Erythroblast (primary cell): ENCODE data around the gene HECA.

Source experiments
- DNase-seq, 2 experiments: peaks; one replicate each; lab custom pipeline; 2025; lab: John Stamatoyannopoulos, UW
- GATA1 ChIP-seq: IDR thresholded peaks from 2 replicates; pipeline ENCODE4 v1.6.1; 2011; ENCODE audit warnings: low read depth, mild to moderate bottlenecking, control low read depth, low read length, moderate library complexity
- POLR2A ChIP-seq: IDR thresholded peaks from 2 replicates; pipeline ENCODE4 v1.6.1; 2011; ENCODE audit warnings: mild to moderate bottlenecking, low read length

The HECA gene

GRCh38 chr6:139159016-139159415, 24.1 kb downstream of the HECA start:
- DNase-seq = no peak
- TF ChIP-seq POLR2A (no peak), GATA1 (no peak)

GRCh38 chr6:139161169-139161568, 26.3 kb downstream of the HECA start:
- no peak for DNase-seq

GRCh38 chr6:139161817-139162284, 27.0 kb downstream of the HECA start:
- TF ChIP-seq GATA1 (no peak), POLR2A (no peak)
- DNase-seq = no peak

More at GRCh38 chr6:139161169-139161568, 26.3 kb downstream of the HECA start:
- TF ChIP-seq GATA1 (no peak), POLR2A (no peak)

GRCh38 chr6:139164001-139164400, 29.1 kb downstream of the HECA start:
- no peak for TF ChIP-seq GATA1
- no peak for TF ChIP-seq POLR2A
- DNase-seq = peak in 1 of 2 experiments; percentile 9

- no peak for DNase-seq
- TF ChIP-seq POLR2A = no peak
- no peak for TF ChIP-seq GATA1
Measured at GRCh38 chr6:139165324-139165723, 30.4 kb downstream of the HECA start.

GRCh38 chr6:139166238-139166955, 31.5 kb downstream of the HECA start:
- TF ChIP-seq POLR2A (no peak), GATA1 (no peak)
- DNase-seq = no peak

- DNase-seq = no peak
- no peak for TF ChIP-seq POLR2A
- no peak for TF ChIP-seq GATA1
Measured at GRCh38 chr6:139166956-139167313, 32.1 kb downstream of the HECA start.

- DNase-seq = no peak
- no peak for TF ChIP-seq POLR2A
- no peak for TF ChIP-seq GATA1
Measured at GRCh38 chr6:139172151-139172550, 37.3 kb downstream of the HECA start.

GRCh38 chr6:139172567-139172966, 37.7 kb downstream of the HECA start:
- TF ChIP-seq GATA1 = no peak
- TF ChIP-seq POLR2A = no peak
- DNase-seq = no peak

- peak; percentile 7 to 24 for DNase-seq
- TF ChIP-seq POLR2A (no peak), GATA1 (no peak)
Measured at GRCh38 chr6:139173172-139173571, 38.3 kb downstream of the HECA start.

GRCh38 chr6:139173822-139174221, 38.9 kb downstream of the HECA start:
- no peak for DNase-seq
- TF ChIP-seq GATA1 (no peak), POLR2A (no peak)

GRCh38 chr6:139174961-139175360, 40.1 kb downstream of the HECA start:
- DNase-seq = no peak
- no peak for TF ChIP-seq POLR2A
- TF ChIP-seq GATA1 = no peak

- TF ChIP-seq POLR2A = no peak
- no peak for TF ChIP-seq GATA1
- DNase-seq = no peak
Measured at GRCh38 chr6:139175389-139175948, 40.6 kb downstream of the HECA start.

GRCh38 chr6:139181236-139181635, 46.4 kb downstream of the HECA start:
- TF ChIP-seq GATA1 = no peak
- no peak for TF ChIP-seq POLR2A
- DNase-seq = no peak

- TF ChIP-seq POLR2A (no peak), GATA1 (no peak)
- no peak for DNase-seq
Measured at GRCh38 chr6:139184047-139184446, 49.2 kb downstream of the HECA start.
